Neutrophil (primary cell): Measurements from ENCODE around the gene APOBEC3B.
A peak's percentile ranks its signal among the peaks of the same experiment; 100 is the strongest.
"Not testable (repeated sequence)": the region's sequence is repeated elsewhere in the genome, so short reads cannot be mapped to it uniquely, and the experiment has no call there.

Source experiments
- H3K27ac ChIP-seq: fragments of 200-600 bp; sonication (generic); 2 replicates; pipeline ENCODE4 v1.5.1; 2016; ENCODE audit warnings: mild to moderate bottlenecking, moderate library complexity
- H3K27me3 ChIP-seq: fragments of 200-600 bp; sonication (generic); 2 replicates; pipeline ENCODE4 v1.6.0; 2016; ENCODE audit warnings: mild to moderate bottlenecking
- H3K36me3 ChIP-seq: fragments of 200-600 bp; sonication (generic); 2 replicates; pipeline ENCODE4 v1.5.1; 2017
- H3K4me1 ChIP-seq, 2 experiments: fragments of 200-600 bp in 1 of 2; sonication (generic) in 1 of 2; 1 replicate in 1 of 2; 2 replicates in 1 of 2; pipeline versions ENCODE4 v1.5.1 to v1.6.1; 2013 to 2016; ENCODE audit warnings: low read depth in 1 of 2, low read length in 1 of 2, mild to moderate bottlenecking in 1 of 2, moderate library complexity in 1 of 2; ENCODE audit not compliant: control insufficient read depth in 1 of 2, insufficient read depth in 1 of 2
- H3K4me3 ChIP-seq, 2 experiments: fragments of 200-600 bp in 1 of 2; sonication (generic) in 1 of 2; 1 replicate in 1 of 2; 2 replicates in 1 of 2; pipeline ENCODE4 v1.5.1; 2013 to 2016; ENCODE audit warnings: low read depth in 1 of 2, low read length in 1 of 2, mild to moderate bottlenecking in 1 of 2, moderate library complexity in 1 of 2
- H3K9me3 ChIP-seq: fragments of 200-600 bp; sonication (generic); 2 replicates; pipeline ENCODE4 v1.5.1; 2016
- CTCF ChIP-seq: fragments of 200-600 bp; sonication (generic); IDR thresholded peaks from 2 replicates; pipeline ENCODE4 v1.5.1; 2016; ENCODE audit warnings: antibody characterized with exemption

APOBEC3B gene

GRCh38 chr22:38974170-38974825 is 7.8 kb upstream of the APOBEC3B start:
- no peak overlapping the region for H3K27ac ChIP-seq
- no peaks in the 10 kb centered on the region for H3K9me3 ChIP-seq
- H3K4me3 ChIP-seq, result no peak overlapping the region
- H3K4me1 ChIP-seq, result peaks cover 46 to 49% of the 10 kb centered on the region in 2 experiments
- TF ChIP-seq CTCF, result no peak
- H3K36me3 ChIP-seq, result no peaks in the 10 kb centered on the region
- peaks cover 4% of the 10 kb centered on the region for H3K27me3 ChIP-seq

DNA sequence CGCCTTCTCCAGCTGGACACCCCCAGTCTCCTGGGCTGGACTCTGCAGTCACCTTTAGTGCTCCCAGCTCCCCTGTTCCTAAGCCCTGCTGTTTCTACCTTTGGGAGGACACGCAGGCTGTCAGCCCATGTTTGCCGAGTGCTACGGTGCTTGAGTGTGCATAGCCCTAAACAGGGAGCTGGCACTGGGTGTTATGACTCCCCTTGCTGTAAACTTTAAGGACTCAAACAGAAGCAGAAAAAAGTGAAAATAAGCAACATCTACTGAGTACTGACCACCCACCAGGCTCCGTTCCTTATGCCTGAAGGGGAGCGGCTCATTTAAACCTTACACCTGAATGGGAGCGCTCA is 7.3 kb upstream of the APOBEC3B start:
- peaks cover 41 to 44% of the 10 kb centered on the region in 2 experiments for H3K4me1 ChIP-seq
- H3K27ac ChIP-seq, result peak overlapping the region; percentile 5
- H3K4me3 ChIP-seq, result no peak overlapping the region
- peaks cover 4% of the 10 kb centered on the region for H3K27me3 ChIP-seq
- no peaks in the 10 kb centered on the region for H3K9me3 ChIP-seq
- no peak for TF ChIP-seq CTCF
- H3K36me3 ChIP-seq, result no peaks in the 10 kb centered on the region

- Histone ChIP-seq H3K27ac (peak overlapping the region; percentile 32), H3K4me1 (peaks cover 33 to 35% of the 10 kb centered on the region in 2 experiments)
- not testable (repeated sequence) for H3K27me3 ChIP-seq, H3K4me3 ChIP-seq, H3K9me3 ChIP-seq, H3K36me3 ChIP-seq
Measured at GRCh38 chr22:38977289-38977688, 4.9 kb upstream of the APOBEC3B start.

DNA sequence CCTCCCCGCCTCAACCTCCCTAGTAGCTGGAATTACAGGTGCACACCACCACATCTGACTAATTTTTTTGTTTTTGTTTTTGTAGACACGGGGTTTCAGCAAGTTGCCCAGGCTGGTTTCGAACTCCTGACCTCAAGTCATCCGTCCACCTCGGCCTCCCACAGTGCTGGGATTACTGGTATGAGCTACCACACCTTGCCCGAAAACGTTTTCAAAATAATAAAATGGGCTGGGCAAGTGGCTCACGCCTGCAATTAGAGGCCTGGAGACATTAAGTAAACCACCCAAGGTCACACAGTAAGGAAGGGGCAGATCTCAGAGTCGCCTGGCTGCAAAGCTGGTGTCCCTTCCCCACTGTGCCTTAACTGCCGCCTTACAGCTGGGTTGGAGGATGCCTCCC is 1.6 kb upstream of the APOBEC3B start:
- not testable (repeated sequence) for H3K27ac ChIP-seq, H3K27me3 ChIP-seq, H3K4me3 ChIP-seq, H3K36me3 ChIP-seq, H3K9me3 ChIP-seq
- peaks cover 23 to 31% of the 10 kb centered on the region in 2 experiments for H3K4me1 ChIP-seq

- no peak for TF ChIP-seq CTCF
- Histone ChIP-seq H3K4me3 (peak overlapping the region; percentile 60 to 70), H3K9me3 (no peaks in the 10 kb centered on the region), H3K36me3 (no peaks in the 10 kb centered on the region), H3K4me1 (peaks cover 23 to 31% of the 10 kb centered on the region in 2 experiments), H3K27ac (peak overlapping the region; percentile 82), H3K27me3 (peaks cover 4% of the 10 kb centered on the region)
Measured at GRCh38 chr22:38981005-38981991, 849 bp upstream of the APOBEC3B start.

DNA sequence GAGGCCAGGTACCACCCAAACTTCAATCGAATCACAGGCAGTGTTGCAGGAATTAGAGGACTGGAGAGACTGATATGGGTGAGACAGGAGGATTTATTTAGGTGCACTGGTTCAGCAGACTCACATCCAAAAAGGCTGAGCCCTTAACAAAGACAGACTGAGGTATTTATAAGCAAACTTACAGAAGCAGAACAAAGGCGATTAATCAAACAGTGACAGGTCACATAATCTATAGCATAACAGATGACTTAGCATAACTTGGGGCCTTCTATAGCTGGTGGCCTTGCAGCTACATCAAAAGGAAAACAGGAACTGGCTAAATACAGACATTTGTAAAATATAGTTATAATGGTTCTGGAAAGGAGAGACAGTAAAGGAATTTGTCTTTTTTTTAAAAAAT is 2.1 kb downstream of the APOBEC3B start:
- no peak for TF ChIP-seq CTCF
- H3K27me3 ChIP-seq, result no peaks in the 10 kb centered on the region
- peaks cover 4% of the 10 kb centered on the region for H3K36me3 ChIP-seq
- H3K4me1 ChIP-seq, result peaks cover 23 to 31% of the 10 kb centered on the region in 2 experiments
- H3K9me3 ChIP-seq, result no peaks in the 10 kb centered on the region
- no peak overlapping the region for H3K27ac ChIP-seq
- no peak overlapping the region for H3K4me3 ChIP-seq

DNA sequence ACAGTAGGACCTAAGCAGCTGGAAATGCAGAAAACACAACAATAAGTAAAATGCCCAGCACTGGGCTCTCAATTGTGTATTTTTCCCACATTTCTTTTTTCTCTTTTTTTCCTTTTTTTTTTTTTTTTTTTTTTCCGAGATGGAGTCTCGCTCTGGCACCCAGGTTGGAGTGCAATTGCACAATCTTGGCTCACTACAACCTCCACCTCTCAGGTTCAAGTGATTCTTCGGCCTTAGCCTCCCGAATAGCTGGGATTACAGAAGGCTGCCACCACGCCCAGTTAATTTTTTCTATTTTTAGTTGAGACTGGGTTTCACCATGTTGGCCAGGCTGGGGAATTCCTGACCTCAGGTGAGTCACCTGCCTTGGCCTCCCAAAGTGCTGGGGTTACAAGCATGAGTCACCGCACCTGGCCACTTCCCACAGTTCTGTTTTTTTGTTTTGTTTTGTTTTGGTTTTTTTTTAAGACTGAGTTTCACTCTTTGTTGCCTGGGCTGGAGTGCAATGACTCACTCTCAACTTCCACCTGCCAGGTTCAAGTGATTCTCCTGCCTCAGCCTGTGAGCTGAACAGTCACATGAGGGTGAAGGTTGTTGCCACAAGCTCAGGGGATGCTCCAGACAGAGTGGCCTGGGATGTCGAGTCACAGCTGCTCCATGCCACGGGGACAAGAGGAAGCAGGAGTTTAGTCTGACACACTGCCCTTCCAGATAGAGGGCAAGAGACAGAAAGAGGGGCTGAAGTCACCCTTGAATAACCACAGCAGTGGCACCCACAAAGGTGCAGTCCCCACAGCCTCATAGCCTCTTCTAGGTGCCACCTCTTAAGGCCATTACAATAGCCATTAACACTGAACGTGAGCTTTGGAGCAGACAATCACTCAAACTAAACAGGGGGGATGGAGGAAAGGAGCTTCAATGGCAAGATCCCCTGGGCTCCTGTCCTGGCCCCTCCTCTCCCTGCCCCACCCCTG is 2.9 kb downstream of the APOBEC3B start:
- not testable (repeated sequence) for H3K9me3 ChIP-seq, H3K4me3 ChIP-seq, H3K27me3 ChIP-seq
- Histone ChIP-seq H3K27ac (peak overlapping the region; percentile 40), H3K4me1 (peaks cover 23 to 31% of the 10 kb centered on the region in 2 experiments), H3K36me3 (peaks cover 12% of the 10 kb centered on the region)
